ENCODE data around the gene KIAA0319L.

KIAA0319L gene

GRCh38 chr1:35536556-35537162 is 20.5 kb downstream of the KIAA0319L start:
- no peak for DNase-seq (ENCODE audit: low read depth)

- no peak for DNase-seq (ENCODE audit: low read depth)
Observed at GRCh38 chr1:35535243-35535642, 22.0 kb downstream of the KIAA0319L start.

DNA sequence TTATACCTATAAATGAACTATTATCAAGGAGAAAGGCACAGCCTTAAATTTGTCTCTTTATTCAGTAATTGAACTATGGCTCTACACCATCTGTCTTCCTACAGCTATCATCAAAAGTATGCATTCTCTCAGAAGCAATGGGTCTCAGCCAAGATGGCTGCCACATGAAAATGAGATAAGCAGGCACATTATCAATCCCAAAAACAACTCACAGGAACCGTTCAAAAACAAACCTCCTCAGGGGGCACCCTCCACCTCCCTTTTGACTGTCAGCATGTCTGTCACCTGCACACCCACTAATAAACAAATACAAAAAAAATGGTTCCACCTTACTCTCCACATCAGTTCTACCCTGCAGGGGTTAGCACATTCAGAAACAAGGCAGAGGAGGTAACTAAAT is 23.6 kb downstream of the KIAA0319L start:
- no peak for DNase-seq (ENCODE audit: low read depth)

- no peak for DNase-seq (ENCODE audit: low read depth)
Observed at GRCh38 chr1:35532497-35533223, 24.5 kb downstream of the KIAA0319L start.

- DNase-seq (ENCODE audit: low read depth) = no peak
Observed at GRCh38 chr1:35531368-35531767, 25.8 kb downstream of the KIAA0319L start.

- no peak for DNase-seq (ENCODE audit: low read depth)
Observed at GRCh38 chr1:35530946-35531345, 26.3 kb downstream of the KIAA0319L start.

DNA sequence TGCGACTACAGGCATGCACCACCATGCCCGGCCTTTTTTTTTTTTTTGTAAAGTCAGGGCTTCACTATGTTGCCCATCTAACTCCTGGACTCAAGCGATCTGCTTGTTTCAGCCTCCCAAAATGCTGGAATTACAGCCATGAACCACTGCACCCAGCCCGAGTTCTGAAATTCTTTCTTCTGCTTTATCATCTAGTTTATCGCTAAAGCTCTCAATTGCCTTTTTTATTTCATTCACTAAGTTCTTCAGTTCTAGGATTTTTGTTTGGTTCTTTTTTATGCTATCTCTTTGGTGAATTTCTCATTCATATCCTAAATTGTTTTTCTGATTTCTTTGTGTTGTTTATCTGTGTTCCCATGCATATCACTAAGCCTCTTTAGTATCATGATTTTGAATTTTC is 27.0 kb downstream of the KIAA0319L start:
- DNase-seq (ENCODE audit: low read depth) = no peak

DNA sequence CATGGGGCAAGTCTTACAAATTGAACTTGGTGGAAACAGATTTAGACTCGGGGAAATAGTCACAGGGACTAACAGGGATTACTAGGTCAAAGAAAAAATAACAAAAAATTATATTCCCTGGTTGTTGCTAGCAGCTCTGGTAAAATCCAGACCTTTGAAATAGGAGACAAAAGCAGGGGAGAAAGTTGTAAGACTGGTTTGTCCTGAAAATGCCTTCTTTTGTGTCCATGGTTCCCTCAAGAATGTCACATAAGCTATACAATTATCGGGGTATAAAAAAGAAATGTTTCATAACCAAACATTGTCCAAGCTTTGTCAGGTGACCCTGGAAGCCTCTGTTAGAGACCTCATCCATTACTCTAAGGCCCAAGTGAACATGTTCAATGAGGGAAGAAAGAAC is 33.1 kb downstream of the KIAA0319L start:
- no peak for DNase-seq (ENCODE audit: low read depth)

DNA sequence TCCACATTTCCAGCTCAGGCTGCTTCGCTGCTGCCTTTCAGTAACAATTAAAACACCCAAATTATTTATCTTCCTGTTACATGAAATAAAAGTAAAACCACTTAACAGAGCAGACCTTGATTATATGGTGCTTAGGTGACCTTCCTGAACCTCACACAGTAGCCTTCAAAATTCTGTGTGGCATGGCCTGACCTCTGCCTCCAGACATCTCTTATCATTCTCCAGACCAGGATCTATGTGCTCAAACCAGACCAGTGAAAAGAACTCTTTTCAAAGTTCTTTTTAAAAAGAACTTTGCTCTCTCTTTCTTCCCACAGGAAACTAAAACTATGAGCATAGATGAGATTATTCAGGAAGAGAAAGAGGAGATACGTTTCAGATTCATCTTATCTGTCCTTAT is 37.8 kb downstream of the KIAA0319L start:
- no peak for DNase-seq (ENCODE audit: low read depth)

- DNase-seq (ENCODE audit: low read depth) = no peak
Observed at GRCh38 chr1:35518183-35518582, 39.0 kb downstream of the KIAA0319L start.

- DNase-seq (ENCODE audit: low read depth) = no peak
Observed at GRCh38 chr1:35511305-35511704, 45.9 kb downstream of the KIAA0319L start.

- no peak for DNase-seq (ENCODE audit: low read depth)
Observed at GRCh38 chr1:35509558-35509957, 47.6 kb downstream of the KIAA0319L start.

GRCh38 chr1:35507947-35508346 is 49.3 kb downstream of the KIAA0319L start:
- no peak for DNase-seq (ENCODE audit: low read depth)

DNA sequence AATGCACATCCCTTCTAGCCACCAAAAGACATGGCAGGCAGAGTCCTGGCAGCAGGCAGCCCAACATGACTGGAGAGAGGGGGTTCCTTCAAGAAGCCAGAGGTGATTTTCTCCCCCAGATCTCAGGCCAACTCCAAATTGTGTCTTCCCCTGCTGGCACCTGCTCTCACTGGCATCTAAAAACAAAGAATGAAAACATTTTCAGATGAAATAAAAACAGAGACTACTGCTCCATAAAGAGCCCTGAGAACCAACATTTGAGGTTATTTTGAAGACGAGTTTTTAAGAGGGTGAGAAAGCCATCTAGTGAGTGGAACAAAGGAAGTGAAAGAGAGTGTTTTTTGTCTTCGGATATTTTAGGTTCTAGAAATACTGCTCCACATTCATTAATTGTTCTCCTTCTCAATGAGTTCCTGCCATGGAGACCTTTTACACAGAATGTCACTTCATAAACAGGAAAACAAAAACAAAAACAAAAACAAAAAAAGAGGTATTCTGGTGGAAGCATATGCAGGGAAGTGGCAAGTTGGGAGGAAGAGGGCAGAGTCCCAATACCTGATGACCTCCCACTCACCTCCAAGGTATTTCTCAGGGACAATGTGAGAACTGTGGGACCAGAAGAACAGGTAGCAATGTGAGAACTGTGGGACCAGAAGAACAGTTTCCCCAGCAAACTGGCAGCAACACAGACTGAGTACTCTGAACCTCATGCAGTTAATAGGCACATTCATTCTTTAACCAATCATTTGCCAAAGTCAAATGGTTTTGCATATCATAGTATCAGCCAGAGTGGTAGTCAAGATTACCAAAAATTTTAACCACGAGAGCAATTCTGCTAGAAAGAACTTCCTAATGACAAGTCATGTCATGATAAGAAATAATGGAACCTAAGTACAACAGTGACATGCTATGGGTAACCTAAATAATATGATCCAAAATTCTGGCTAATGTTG is 50.0 kb downstream of the KIAA0319L start:
- DNase-seq (ENCODE audit: low read depth) = no peak

- peak; percentile 61 for DNase-seq (ENCODE audit: low read depth)
Observed at GRCh38 chr1:35505911-35506798, 51.0 kb downstream of the KIAA0319L start.

DNA sequence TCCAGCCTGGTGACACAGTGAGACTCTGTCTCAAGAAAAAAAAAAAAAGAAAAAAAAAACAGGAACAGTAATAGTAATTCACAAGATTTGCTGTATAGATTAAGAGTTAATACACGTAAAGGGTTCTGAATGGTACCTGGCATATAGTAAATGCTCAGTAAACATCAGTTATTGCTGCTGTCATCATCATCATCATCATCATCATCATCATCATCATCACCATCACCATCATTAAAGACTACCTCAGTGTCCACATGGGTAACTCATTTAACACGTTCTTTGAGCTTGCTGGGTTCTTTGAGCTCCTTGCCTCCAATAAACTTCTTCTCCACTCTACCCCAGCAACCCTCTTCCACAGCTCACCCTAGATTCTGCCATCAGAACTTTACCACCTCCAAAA is 55.0 kb downstream of the KIAA0319L start:
- no peak for DNase-seq (ENCODE audit: low read depth)

- no peak for DNase-seq (ENCODE audit: low read depth)
Observed at GRCh38 chr1:35500439-35500838, 56.8 kb downstream of the KIAA0319L start.

- DNase-seq (ENCODE audit: low read depth) = no peak
Observed at GRCh38 chr1:35499652-35500176, 57.5 kb downstream of the KIAA0319L start.

DNA sequence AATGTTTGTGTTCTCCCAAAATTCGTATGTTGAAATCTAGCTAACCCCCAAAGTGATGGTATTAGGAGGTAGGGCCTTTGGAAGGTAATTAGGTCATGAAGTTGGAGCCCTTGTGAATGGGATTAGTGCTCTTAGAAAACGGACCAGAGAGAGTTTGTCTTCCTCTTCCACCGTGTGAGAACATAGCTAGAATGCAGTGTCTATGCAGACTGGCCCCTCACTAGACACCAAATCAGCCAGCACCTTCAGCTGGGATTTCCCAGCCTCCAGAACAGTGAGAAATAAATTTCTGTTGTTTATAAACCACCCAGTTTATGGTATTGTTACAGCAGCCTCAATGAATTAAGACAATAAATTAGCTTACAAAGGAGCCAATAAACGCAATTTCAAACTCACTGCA is 58.0 kb downstream of the KIAA0319L start:
- DNase-seq (ENCODE audit: low read depth) = no peak

- no peak for DNase-seq (ENCODE audit: low read depth)
Observed at GRCh38 chr1:35497571-35497970, 59.6 kb downstream of the KIAA0319L start.

- no peak for DNase-seq (ENCODE audit: low read depth)
Observed at GRCh38 chr1:35490250-35490649, 67.0 kb downstream of the KIAA0319L start.

DNA sequence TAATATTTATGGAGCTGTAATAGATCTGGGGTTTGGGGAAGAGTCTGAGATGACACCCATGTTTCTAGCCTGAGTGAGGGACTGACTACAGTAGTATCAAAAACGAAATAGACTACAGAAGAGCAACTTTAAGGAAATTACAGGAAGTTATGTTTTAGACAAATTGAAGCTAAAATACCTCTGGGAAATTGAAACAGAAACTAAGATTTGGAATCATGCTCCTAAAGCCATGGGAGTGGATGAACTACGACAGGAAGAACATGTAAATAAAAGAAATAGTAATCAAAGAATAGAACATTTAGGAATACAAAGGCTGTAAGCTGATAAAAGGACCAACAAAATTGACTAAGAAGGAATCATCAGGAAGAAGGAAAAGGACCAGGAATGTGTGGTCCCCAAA is 68.9 kb downstream of the KIAA0319L start:
- DNase-seq (ENCODE audit: low read depth) = no peak
